SU-DHL-6 (cell line): Measurements from ENCODE around the gene COL4A2.
"Not testable (repeated sequence)": the region's sequence is repeated elsewhere in the genome, so short reads cannot be mapped to it uniquely, and the experiment has no call there.

ENCODE experiments used
- H2AFZ ChIP-seq: fragments of 200-600 bp; sonication (generic); 2 replicates; pipeline ENCODE4 v1.6.1; 2014; ENCODE audit warnings: low read depth, mild to moderate bottlenecking, moderate library complexity, mixed read lengths, antibody characterized with exemption, low read length; ENCODE audit not compliant: severe bottlenecking
- H3F3A ChIP-seq: fragments of 200-600 bp; shearing (Covaris generic); 2 replicates; pipeline ENCODE4 v1.6.0; 2016; ENCODE audit warnings: antibody characterized with exemption, mild to moderate bottlenecking; ENCODE audit not compliant: insufficient read depth
- H3K27ac ChIP-seq: fragments of 200-600 bp; sonication (generic); 2 replicates; pipeline ENCODE4 v1.5.1; 2016; ENCODE audit warnings: low read depth, mild to moderate bottlenecking, low read length, moderate library complexity, mixed read lengths
- H3K27me3 ChIP-seq: fragments of 200-600 bp; sonication (generic), shearing (Covaris generic); 2 replicates; pipeline ENCODE4 v1.6.0; 2014; ENCODE audit warnings: mild to moderate bottlenecking, low read length
- H3K36me3 ChIP-seq: fragments of 200-600 bp; sonication (generic); 2 replicates; pipeline ENCODE4 v1.6.1; 2014; ENCODE audit warnings: mild to moderate bottlenecking, low read length, mixed read lengths
- H3K4me2 ChIP-seq: fragments of 300-600, 200-600 bp; shearing (Covaris generic), sonication (generic); 2 replicates; pipeline ENCODE4 v1.6.0; 2014; ENCODE audit warnings: low read length, low read depth, mild to moderate bottlenecking; ENCODE audit not compliant: poor library complexity, severe bottlenecking
- H3K4me3 ChIP-seq: fragments of 200-600 bp; sonication (generic); 2 replicates; pipeline ENCODE4 v1.5.1; 2014; ENCODE audit warnings: antibody characterized with exemption, low read length, mild to moderate bottlenecking, mixed read lengths; ENCODE audit not compliant: insufficient read depth, poor library complexity, severe bottlenecking
- H3K79me2 ChIP-seq: fragments of 200-600 bp; sonication (generic); 2 replicates; pipeline ENCODE4 v1.6.1; 2014; ENCODE audit warnings: mild to moderate bottlenecking, low read length, moderate library complexity; ENCODE audit not compliant: insufficient read depth
- H3K9ac ChIP-seq: fragments of 200-600 bp; sonication (generic); 2 replicates; pipeline ENCODE4 v1.7.0; 2014; ENCODE audit warnings: mild to moderate bottlenecking, low read length
- H3K9me2 ChIP-seq: fragments of 200-600 bp; sonication (generic); replicated peaks from 2 replicates; pipeline ENCODE4 v1.6.1; 2014; ENCODE audit warnings: low read length; ENCODE audit not compliant: insufficient read depth
- H3K9me3 ChIP-seq: fragments of 200-600 bp; sonication (generic); 2 replicates; pipeline ENCODE4 v1.6.1; 2014; ENCODE audit warnings: low read length, mixed read lengths; ENCODE audit not compliant: insufficient read depth
- H4K20me1 ChIP-seq: fragments of 200-600 bp; sonication (generic); 2 replicates; pipeline ENCODE4 v1.6.1; 2014; ENCODE audit warnings: low read depth, mild to moderate bottlenecking, antibody characterized with exemption, low read length, moderate library complexity, mixed read lengths
- EZH2phosphoT487 ChIP-seq: fragments of 200-600 bp; sonication (generic), shearing (Covaris generic); conservative IDR thresholded peaks from 2 replicates; pipeline ENCODE4 v1.6.1; 2018; ENCODE audit warnings: mild to moderate bottlenecking, antibody characterized with exemption, low read length, moderate library complexity, mixed read lengths
- TF ChIP-seq, protein P1 (sequence below): fragments of 200-600 bp; sonication (generic); IDR thresholded peaks from one replicate; pipeline ENCODE4 v1.5.1; 2017; ENCODE audit warnings: antibody characterized with exemption, mild to moderate bottlenecking, low read length, moderate library complexity; ENCODE audit not compliant: insufficient read depth, poor library complexity, severe bottlenecking

COL4A2 gene

DNA sequence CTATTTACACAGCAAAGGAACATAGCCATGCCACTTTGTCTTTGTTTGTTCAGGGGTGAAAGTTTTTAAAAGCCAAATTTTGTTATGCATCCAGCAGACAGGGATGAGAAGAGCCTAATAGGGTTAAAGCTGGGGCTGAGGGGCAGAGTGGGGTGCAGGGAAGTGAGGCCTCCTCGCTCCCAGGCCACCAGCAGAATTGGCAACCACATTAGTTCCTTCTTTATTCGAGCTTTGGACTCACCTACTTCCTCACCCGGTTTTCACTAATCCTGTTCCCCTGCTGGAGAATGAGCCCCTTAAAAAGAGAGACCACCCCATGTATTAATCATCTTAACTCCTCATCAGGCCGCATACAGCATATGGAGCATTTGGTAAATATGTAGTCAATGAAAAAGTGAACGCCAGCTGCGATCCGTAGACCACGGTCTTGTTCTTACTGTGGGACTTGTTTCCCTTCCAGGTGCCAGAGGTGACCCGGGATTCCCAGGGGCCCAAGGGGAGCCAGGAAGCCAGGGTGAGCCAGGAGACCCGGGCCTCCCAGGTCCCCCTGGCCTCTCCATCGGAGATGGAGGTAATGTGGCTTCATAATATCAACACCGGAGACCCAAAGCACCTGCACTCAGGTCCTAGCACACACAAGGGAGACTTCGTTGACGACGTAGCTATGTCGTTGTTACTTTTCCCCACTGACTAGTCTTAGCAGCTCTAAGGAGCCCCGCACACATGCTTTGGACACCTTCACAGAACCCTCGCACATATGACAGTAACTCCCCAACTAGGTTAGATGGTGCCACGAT, 142.3 kb downstream of the COL4A2 start:
- TF ChIP-seq, protein P1, sequence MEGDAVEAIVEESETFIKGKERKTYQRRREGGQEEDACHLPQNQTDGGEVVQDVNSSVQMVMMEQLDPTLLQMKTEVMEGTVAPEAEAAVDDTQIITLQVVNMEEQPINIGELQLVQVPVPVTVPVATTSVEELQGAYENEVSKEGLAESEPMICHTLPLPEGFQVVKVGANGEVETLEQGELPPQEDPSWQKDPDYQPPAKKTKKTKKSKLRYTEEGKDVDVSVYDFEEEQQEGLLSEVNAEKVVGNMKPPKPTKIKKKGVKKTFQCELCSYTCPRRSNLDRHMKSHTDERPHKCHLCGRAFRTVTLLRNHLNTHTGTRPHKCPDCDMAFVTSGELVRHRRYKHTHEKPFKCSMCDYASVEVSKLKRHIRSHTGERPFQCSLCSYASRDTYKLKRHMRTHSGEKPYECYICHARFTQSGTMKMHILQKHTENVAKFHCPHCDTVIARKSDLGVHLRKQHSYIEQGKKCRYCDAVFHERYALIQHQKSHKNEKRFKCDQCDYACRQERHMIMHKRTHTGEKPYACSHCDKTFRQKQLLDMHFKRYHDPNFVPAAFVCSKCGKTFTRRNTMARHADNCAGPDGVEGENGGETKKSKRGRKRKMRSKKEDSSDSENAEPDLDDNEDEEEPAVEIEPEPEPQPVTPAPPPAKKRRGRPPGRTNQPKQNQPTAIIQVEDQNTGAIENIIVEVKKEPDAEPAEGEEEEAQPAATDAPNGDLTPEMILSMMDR: no peak
- TF ChIP-seq EZH2phosphoT487: no peak
- no peaks in the 10 kb centered on the region for H3K36me3 ChIP-seq
- no peaks in the 10 kb centered on the region for H3K9me2 ChIP-seq
- H3K9me3 ChIP-seq: no peaks in the 10 kb centered on the region
- H3K9ac ChIP-seq: no peak overlapping the region
- H3K4me2 ChIP-seq: no peak overlapping the region
- H3F3A ChIP-seq: no peaks in the 10 kb centered on the region
- no peaks in the 10 kb centered on the region for H3K27me3 ChIP-seq
- H4K20me1 ChIP-seq: no peaks in the 10 kb centered on the region
- no peaks in the 10 kb centered on the region for H3K79me2 ChIP-seq
- H2AFZ ChIP-seq: no peak overlapping the region
- no peak overlapping the region for H3K4me3 ChIP-seq
- H3K27ac ChIP-seq: no peak overlapping the region

DNA sequence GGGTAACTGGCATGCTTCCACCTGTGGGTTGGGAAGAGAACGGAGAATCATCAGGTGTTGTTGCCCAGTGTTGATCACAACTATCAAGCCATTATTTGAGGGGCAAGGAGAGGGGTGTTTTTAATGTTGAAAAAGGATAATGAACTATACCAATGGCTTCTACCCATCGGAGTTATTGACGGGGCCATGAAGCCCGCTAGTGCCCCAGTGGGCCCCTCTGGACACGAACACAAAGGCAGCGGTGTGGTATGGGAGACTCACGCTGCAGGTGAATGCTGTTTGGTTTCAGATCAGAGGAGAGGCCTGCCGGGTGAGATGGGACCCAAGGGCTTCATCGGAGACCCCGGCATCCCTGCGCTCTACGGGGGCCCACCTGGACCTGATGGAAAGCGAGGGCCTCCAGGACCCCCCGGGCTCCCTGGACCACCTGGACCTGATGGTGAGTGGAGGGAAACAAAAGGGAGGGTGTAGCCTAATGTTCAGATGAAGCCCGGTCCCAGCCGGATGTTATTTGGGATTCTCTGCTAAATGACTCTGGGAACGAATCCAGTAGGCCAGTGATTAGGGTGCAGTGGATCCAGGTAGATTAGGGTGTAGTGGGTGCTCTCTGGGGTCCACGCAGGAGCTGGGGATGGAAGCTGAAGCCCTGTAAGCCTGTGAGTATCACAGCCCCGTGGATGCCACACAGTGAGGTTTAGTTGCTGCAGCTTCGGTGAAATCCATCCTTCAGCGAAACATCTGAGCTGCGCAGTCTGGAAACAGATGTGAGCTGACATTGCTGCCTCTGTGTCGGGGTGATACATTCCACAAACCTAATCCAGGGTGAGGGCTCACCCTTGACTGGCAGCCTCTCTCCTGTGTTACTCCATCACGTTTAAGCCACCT, 143.2 kb downstream of the COL4A2 start:
- no peaks in the 10 kb centered on the region for H3K27me3 ChIP-seq
- H3K79me2 ChIP-seq: no peaks in the 10 kb centered on the region
- H4K20me1 ChIP-seq: no peaks in the 10 kb centered on the region
- H3K4me3 ChIP-seq: no peak overlapping the region
- H3K9me2 ChIP-seq: no peaks in the 10 kb centered on the region
- H3K27ac ChIP-seq: no peak overlapping the region
- no peaks in the 10 kb centered on the region for H3F3A ChIP-seq
- H3K4me2 ChIP-seq: no peak overlapping the region
- TF ChIP-seq EZH2phosphoT487: no peak
- TF ChIP-seq, protein P1: no peak
- no peaks in the 10 kb centered on the region for H3K36me3 ChIP-seq
- H3K9ac ChIP-seq: no peak overlapping the region
- H3K9me3 ChIP-seq: no peaks in the 10 kb centered on the region
- H2AFZ ChIP-seq: no peak overlapping the region

DNA sequence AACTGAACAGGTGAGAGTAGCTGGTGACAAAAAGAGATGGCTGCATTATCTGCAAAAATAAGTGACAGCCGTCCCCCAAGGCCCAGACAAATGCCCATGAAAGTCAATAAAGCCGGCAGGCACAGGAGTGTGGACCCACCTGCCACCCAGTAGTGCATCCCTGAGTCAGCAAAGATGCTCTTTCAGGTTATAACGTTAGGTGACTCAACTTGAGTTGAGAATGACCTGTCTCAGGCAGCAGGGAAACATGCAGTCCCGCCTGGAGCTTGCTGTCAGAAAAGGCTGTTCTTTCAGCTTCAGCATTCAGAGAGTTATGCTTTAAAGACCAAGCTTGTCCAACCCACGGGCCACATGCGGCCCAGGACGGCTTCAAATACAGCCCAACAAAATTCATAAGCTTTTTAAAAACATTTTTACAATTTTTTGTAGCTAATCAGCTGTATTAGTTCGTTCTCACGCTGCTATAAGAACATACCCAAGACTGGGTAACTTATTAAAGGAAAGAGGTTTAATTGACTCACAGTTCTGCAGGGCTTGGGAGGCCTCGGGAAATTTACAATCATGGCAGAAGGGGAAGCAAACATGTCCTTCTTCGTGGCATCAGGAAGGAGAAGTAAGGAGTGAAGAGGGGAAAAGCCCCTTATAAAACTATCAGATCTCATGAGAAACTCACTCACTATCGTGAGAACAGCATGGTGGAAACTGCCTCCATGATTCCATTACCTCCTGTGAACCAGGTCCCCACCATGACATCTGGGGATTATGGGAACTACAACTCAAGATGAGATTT, 144.1 kb downstream of the COL4A2 start:
- no peak overlapping the region for H3K27ac ChIP-seq
- no peaks in the 10 kb centered on the region for H3K9me2 ChIP-seq
- no peaks in the 10 kb centered on the region for H3K9me3 ChIP-seq
- H3K9ac ChIP-seq: no peak overlapping the region
- TF ChIP-seq EZH2phosphoT487: no peak
- TF ChIP-seq, protein P1: no peak
- no peaks in the 10 kb centered on the region for H4K20me1 ChIP-seq
- H3K79me2 ChIP-seq: no peaks in the 10 kb centered on the region
- H3F3A ChIP-seq: no peaks in the 10 kb centered on the region
- H3K27me3 ChIP-seq: no peaks in the 10 kb centered on the region
- no peak overlapping the region for H3K4me2 ChIP-seq
- H3K36me3 ChIP-seq: no peaks in the 10 kb centered on the region
- no peak overlapping the region for H2AFZ ChIP-seq
- no peak overlapping the region for H3K4me3 ChIP-seq

DNA sequence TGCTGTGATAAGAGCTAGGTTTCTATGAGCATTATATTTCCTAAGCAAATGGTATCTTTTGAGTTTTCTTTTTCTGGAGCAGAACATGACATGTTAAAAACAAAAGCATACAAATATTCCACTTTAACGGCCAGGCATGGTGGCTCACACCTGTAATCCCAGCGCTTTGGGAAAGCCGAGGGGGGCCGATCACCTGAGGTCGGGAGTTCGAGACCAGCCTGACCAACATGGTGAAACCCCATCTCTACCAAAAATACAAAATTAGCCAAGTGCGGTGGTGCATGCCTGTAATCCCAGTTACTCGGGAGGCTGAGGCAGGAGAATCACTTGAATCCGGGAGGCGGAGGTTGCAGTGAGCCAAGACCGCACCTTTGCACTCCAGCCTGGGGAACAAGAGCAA, 146.0 kb downstream of the COL4A2 start:
- H3K27me3 ChIP-seq, H3K4me3 ChIP-seq, H3K9me3 ChIP-seq, H3F3A ChIP-seq, H3K9ac ChIP-seq, H3K9me2 ChIP-seq, H4K20me1 ChIP-seq, H3K79me2 ChIP-seq, H3K36me3 ChIP-seq, H2AFZ ChIP-seq, H3K27ac ChIP-seq, H3K4me2 ChIP-seq: not testable (repeated sequence)
